ENCODE measurements around the gene SLC25A34. TPM values are rescaled to one million over a fixed set of nuclear protein-coding genes. Genes with fewer than 3 reads are reported as not detected.

SLC25A34 gene
- total RNA-seq, 1 donor from 2014 or later, result 0.90 TPM

DNA sequence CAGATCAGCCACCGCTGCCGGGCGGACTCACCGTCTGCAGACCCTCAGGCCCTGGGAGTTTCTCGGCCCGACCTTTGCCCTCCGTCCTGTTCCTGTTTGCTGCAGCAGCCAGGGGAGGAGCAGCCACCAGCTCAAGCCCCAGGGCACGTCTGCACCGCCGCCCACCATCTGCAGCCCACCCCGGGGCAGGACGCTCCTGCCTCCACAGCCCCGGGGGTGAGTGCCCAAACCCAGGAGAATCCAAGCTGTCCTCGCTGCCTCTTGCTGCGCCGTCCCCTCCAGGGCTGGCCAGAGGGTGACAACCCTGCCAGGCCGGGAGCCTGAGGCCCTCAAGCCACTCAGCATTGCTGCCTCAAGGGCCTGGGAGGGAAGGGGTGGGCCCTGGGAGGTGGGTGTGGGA lies 1.2 kb upstream of the SLC25A34 start:
- Mint-ChIP-seq H3K4me3 (ENCODE audit: unreplicated experiment) (no peak overlapping the region), H3K36me3 (ENCODE audit: low read depth) (peaks cover 7% of the 10 kb centered on the region), H3K27ac (ENCODE audit: unreplicated experiment) (no peak overlapping the region)

GRCh38 chr1:15735304-15736037 lies 587 bp upstream of the SLC25A34 start:
- Mint-ChIP-seq H3K4me3 (ENCODE audit: unreplicated experiment) (no peak overlapping the region), H3K4me1 (ENCODE audit: low read depth) (no peaks in the 10 kb centered on the region), H3K27ac (ENCODE audit: unreplicated experiment) (no peak overlapping the region), H3K36me3 (ENCODE audit: low read depth) (peaks cover 7% of the 10 kb centered on the region), H3K27me3 (ENCODE audit: low read depth) (no peaks in the 10 kb centered on the region), H3K9me3 (ENCODE audit: low read depth) (no peaks in the 10 kb centered on the region)
- TF ChIP-seq, protein P1, sequence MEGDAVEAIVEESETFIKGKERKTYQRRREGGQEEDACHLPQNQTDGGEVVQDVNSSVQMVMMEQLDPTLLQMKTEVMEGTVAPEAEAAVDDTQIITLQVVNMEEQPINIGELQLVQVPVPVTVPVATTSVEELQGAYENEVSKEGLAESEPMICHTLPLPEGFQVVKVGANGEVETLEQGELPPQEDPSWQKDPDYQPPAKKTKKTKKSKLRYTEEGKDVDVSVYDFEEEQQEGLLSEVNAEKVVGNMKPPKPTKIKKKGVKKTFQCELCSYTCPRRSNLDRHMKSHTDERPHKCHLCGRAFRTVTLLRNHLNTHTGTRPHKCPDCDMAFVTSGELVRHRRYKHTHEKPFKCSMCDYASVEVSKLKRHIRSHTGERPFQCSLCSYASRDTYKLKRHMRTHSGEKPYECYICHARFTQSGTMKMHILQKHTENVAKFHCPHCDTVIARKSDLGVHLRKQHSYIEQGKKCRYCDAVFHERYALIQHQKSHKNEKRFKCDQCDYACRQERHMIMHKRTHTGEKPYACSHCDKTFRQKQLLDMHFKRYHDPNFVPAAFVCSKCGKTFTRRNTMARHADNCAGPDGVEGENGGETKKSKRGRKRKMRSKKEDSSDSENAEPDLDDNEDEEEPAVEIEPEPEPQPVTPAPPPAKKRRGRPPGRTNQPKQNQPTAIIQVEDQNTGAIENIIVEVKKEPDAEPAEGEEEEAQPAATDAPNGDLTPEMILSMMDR (IDR thresholded peaks at IDR 0.05), result no peak
- no peak for DNase-seq (ENCODE audit: low spot score)

More for the DNA sequence above, 1.2 kb upstream of the SLC25A34 start:
- DNase-seq (ENCODE audit: low spot score), result no peak
- no peaks in the 10 kb centered on the region for H3K27me3 Mint-ChIP-seq (ENCODE audit: low read depth)
- H3K9me3 Mint-ChIP-seq (ENCODE audit: low read depth), result no peaks in the 10 kb centered on the region
- TF ChIP-seq, protein P1 (IDR thresholded peaks at IDR 0.05), result no peak
- H3K4me1 Mint-ChIP-seq (ENCODE audit: low read depth), result no peaks in the 10 kb centered on the region

- Mint-ChIP-seq H3K27ac (ENCODE audit: unreplicated experiment) (no peak overlapping the region), H3K4me3 (ENCODE audit: unreplicated experiment) (no peak overlapping the region), H3K27me3 (ENCODE audit: low read depth) (no peaks in the 10 kb centered on the region), H3K9me3 (ENCODE audit: low read depth) (no peaks in the 10 kb centered on the region), H3K36me3 (ENCODE audit: low read depth) (peaks cover 9% of the 10 kb centered on the region), H3K4me1 (ENCODE audit: low read depth) (peaks cover 7% of the 10 kb centered on the region)
- TF ChIP-seq, protein P1 (IDR thresholded peaks at IDR 0.05), result no peak
- DNase-seq (ENCODE audit: low spot score), result no peak
Observed at GRCh38 chr1:15736892-15737261, 819 bp downstream of the SLC25A34 start.

- Mint-ChIP-seq H3K27ac (ENCODE audit: unreplicated experiment) (no peak overlapping the region), H3K4me1 (ENCODE audit: low read depth) (peaks cover 7% of the 10 kb centered on the region), H3K9me3 (ENCODE audit: low read depth) (no peaks in the 10 kb centered on the region), H3K36me3 (ENCODE audit: low read depth) (peaks cover 7% of the 10 kb centered on the region), H3K4me3 (ENCODE audit: unreplicated experiment) (no peak overlapping the region), H3K27me3 (ENCODE audit: low read depth) (no peaks in the 10 kb centered on the region)
- DNase-seq (ENCODE audit: low spot score), result no peak
- TF ChIP-seq, protein P1 (IDR thresholded peaks at IDR 0.05), result no peak
Observed at GRCh38 chr1:15737324-15738319, 1.6 kb downstream of the SLC25A34 start.

DNA sequence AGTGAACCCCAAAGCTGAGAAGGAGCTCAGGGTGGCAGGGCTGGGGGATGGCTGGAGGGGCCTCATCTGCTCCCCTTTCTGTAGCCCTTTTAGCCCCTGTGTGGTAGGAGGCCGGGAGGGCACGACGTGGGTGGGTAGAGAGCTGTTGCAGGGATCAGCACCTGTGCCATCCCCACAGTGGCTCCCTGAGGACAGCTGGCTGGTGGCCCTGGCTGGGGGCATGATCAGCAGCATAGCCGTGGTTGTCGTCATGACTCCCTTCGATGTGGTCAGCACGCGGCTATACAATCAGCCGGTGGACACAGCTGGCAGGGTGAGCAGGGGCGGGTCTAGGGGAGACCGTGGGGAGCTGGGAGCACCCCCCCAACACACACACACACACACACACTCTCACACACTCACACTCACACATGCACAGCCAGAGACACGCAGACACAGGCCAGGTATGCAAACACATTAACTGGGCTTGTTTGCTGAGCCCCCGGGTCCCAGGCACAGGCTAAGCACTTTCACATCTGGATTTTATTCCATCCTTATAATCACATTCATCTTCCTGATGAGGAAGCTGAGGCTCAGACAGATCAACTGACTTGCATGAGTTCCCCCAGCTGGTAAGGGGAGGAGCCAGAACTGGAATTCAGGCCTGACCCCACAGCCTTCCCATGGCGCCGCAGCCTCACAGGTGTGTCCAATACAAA lies 2.5 kb downstream of the SLC25A34 start:
- Mint-ChIP-seq H3K9me3 (ENCODE audit: low read depth) (no peaks in the 10 kb centered on the region), H3K4me1 (ENCODE audit: low read depth) (peaks cover 7% of the 10 kb centered on the region), H3K27me3 (ENCODE audit: low read depth) (no peaks in the 10 kb centered on the region), H3K27ac (ENCODE audit: unreplicated experiment) (no peak overlapping the region), H3K4me3 (ENCODE audit: unreplicated experiment) (no peak overlapping the region), H3K36me3 (ENCODE audit: low read depth) (peaks cover 2% of the 10 kb centered on the region)
- DNase-seq (ENCODE audit: low spot score), result no peak
- TF ChIP-seq, protein P1 (IDR thresholded peaks at IDR 0.05), result no peak
